Activated T-cell treated with anti-CD3 and anti-CD28 coated beads, Interleukin-2, amount 50 U/mL, for 1 hour (primary cell): ENCODE results near the gene THOC5.
"Not testable (repeated sequence)": the region's sequence is repeated elsewhere in the genome, so short reads cannot be mapped to it uniquely, and the experiment has no call there.

Source experiments
- DNase-seq: peaks from one replicate; pipeline ENCODE4 v3.0.0-alpha.2; 2020

The THOC5 gene

DNA sequence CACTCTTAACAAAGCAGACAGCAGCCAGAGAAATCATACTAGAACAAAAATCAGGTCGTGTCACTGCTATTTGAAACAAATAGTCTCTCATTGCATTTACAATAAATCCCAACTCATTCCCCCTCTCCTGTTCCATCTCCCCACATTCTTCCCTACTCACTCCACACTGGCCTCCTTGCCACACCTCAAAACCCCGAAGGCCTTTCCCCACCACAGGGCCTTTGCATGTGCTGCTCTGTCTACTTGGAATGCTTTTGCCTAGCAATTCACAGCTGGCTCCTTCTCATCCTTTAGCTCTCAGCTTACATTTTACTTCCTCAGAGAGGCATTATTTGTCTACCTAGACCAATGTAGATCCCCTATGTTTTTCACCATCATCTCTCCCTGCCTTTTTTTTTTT lies 6.3 kb upstream of the THOC5 start:
- DNase-seq, result no peak

- no peak for DNase-seq
These were observed 5.5 kb upstream of the THOC5 start for GRCh38 chr22:29559030-29559429.

DNA sequence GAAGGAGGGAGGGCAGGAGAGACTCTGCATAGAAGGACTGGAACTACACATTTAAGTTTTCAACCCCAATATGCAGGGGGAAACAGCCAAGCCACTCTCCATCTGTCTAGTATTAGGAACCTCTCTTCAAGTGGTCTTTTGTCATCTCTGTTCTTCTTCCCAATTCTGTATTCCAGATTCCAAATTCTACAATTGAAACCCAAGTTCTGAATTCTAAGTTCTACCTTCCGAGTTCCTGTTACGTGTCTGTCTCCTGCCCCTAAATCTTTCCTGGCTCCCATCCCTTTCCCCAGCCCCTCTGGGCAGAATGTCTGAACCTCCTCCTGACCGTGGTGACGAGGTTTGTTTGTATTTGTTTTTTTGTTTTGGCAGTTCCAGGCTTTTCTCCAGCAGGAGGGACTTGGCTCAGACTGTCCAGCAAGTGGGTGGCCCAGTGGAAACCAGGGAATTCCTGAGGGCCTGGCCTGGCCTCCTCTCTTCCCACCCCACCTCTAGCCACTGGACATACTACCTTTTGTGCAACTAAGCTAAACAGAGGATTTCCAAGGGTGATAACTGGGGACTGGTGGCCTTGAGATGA lies 1.6 kb upstream of the THOC5 start:
- DNase-seq, result no peak

DNA sequence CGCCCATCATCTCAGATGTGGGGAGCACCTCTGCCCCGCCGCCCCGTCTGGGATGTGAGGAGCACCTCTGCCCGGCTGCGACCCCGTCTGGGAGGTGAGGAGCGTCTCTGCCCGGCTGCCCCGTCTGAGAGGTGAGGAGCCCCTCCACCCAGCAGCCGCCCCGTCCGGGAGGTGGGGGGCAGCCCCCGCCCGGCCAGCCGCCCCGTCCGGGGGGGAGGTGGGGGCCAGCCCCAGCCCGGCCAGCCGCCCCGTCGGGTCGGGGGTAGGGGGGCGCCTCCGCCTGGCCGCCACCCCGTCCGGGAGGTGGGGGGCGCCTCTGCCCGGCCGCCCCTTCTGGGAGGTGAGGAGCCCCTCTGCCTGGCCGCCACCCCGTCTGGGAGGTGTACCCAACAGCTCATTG lies 1.2 kb downstream of the THOC5 start:
- DNase-seq, result not testable (repeated sequence)

DNA sequence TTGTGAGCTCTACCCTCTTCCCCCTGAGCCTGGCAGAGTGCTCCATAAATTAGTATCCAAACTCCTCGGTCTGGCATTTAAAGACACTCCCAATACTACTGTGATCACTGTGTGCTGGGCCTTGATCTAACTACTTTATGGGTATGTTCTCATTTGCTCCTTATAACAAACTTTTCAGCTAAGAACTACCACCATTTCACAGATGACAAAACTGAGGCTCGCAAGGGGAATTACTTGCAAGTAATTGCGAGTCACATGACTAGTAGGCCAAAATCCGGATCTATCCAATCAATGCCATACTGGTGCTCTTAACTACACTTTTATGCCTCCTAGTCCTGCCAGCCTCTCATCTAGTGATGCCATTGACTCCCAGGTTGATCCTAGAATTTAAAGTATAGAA lies 3.6 kb downstream of the THOC5 start:
- no peak for DNase-seq

DNA sequence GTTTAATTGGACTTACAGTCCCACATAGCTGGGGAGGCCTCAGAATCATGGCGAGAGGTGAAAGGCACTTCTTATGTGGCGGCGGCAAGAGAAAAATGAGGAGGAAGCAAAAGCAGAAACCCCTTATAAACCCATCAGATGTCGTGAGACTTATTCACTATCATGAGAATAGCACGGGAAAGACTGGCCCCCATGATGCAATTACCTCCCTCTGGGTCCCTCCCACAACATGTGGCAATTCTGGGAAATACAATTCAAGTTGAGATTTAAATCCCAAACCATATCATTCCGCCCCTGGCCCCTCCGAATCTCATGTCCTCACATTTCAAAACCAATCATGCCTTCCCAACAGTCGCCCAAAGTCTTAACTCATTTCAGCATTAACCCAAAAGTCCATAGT lies 8.5 kb downstream of the THOC5 start:
- not testable (repeated sequence) for DNase-seq

DNA sequence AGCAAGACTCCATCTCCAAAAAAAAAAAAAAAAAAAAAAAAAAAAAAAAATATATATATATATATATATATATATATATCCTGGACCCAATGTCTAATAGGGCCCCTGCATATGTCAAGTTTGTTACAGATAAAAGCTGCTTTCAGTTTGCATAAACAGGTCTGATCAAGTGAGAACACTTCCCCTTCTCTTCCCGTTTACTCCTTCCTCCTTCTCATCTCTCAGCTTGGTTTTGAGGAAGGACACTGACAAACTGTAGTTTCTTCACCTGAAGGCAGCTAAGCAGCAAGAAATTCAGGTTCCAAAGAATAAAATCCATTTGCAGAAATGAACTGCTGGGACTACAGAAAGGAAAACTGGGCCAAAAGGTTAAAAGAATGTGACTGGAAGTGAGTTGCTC lies 11.7 kb downstream of the THOC5 start:
- DNase-seq, result no peak

GRCh38 chr22:29539105-29539504 lies 14.5 kb downstream of the THOC5 start:
- DNase-seq, result no peak

DNA sequence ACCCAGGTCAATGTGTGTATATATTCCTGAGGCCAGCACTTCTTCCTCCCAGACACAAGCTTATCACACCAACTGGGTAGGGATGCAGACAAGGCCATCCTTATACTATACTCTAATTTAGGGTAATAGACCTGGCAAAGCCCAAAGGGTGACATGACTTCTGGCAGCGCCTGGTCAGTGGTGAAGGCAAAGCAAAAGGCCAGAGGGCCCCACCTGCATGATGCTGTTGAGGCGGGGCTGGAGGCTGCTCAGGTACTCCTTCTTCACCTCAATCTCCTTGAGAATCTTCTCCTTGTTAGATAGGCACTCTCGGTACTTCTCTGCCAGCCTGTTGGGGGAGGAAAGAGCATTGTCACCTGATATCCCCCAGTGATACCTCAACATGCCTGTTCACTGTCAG lies 17.1 kb downstream of the THOC5 start:
- DNase-seq, result no peak

DNA sequence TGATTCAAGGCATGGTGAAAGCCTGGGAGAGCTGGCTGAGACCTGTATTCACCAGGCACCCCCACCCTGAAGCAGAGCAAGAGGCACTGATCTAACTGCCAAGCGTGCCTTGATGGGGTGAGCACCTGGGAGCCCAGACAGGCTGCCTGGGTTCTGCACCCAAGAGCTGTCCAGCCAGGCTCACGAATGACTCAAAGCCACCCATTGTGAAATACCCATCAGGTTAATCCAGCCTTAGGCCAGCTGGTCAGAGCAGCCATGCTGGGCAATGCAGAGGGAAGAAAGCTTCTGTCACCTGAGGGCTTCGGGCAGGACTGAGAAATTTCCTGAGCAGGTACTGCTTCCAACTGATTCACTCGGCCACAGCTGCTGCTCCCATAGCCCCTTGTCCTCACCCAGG lies 22.1 kb downstream of the THOC5 start:
- DNase-seq, result no peak

GRCh38 chr22:29530716-29531115 lies 22.8 kb downstream of the THOC5 start:
- DNase-seq, result no peak

DNA sequence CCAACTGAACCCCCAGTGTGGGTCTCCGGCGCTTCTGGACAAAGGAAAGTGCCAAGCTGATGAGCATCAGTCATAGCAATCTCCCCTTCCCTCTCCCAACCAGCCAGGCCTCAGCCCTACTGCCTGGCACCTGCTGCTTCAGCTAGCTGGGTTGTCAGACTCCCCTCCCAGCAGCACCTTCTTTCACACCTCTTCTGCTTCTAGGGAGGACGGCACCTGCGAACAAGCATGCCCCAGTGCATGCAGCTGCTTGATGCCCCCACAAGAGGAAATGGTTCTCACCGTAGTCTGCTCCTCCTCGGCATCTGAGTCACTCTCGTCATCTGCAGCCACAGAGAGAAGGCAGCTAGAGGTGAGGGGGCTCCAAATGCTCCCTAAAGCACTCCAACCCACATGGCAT lies 25.4 kb downstream of the THOC5 start:
- DNase-seq, result no peak

DNA sequence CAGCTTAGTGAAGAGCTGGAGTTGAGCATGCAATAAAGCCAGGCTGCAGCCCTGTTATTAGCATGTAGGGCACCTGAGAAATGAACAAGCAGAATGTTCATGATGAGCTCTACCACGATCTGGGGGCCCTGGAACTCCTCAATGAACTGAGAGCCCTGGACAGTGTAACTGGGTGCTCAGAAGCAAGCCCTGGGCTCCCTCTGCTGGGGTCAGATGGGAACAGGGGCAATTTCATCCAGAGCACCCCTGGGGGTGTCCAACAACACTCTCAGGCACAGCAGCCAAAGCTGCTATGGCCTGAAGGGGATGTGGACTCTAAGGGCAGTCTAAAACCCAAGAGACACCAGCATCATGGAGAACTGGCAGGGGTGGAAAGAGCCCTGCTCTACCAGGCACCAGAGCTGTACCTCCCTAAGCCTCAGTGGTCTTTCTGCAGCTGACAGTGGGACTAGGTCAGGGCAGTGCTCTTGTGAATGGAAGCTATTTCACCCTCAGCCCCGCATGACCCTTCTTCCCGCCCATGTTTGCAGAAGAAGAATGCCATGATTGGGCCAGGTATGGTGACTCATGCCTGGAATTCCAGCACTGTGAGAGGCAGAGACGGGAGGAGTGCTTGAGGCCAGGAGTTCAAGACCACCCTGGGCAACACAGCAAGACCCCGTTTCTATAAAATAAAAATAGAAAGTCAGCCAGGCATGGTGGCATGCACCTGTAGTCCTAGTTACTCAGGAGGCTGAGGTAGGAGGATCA lies 28.9 kb downstream of the THOC5 start:
- DNase-seq, result peak; percentile 27

DNA sequence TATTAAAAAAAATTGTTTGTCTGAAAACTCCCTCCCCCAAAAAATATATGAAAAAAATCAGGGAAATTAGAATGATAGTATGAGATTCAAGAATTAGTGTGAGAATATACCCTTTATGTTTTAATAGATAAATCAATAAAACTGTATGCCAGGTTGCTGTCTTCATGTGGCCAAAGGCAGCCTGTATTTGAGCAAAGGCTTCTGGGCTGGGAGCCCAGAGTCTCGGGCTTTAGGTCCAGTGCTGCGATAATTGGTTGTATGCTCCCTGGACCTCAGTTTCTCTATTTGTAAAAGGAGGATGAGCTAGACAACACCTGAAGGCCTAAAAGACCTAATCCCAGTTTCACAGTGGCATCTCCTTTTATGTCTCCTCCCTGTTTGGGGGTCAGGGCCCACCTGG lies 29.8 kb downstream of the THOC5 start:
- no peak for DNase-seq

- DNase-seq, result no peak
These were observed 32.0 kb downstream of the THOC5 start for GRCh38 chr22:29521526-29521925.

GRCh38 chr22:29520851-29521250 lies 32.7 kb downstream of the THOC5 start:
- no peak for DNase-seq

GRCh38 chr22:29519996-29520395 lies 33.6 kb downstream of the THOC5 start:
- DNase-seq, result no peak

DNA sequence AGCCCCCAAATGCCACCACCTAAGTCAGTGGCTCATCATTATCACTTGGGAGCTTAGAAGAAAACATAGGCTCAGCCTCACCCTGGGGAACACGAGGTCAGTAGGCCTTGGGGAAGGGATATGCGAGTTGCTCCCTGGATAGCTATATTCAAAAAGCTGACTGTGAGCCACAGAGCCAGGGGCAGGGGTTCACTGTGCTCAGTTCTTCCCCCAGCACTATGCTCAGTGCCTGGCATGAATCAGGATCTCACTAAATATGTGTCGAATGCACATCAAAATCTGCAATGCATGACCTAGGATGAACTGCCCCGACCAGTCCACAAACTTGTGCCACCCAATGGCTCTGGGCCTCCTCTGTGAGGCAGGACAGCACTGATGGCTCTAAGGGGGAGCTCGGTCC lies 35.1 kb downstream of the THOC5 start:
- no peak for DNase-seq

- no peak for DNase-seq
These were observed 36.2 kb downstream of the THOC5 start for GRCh38 chr22:29517215-29517908.

DNA sequence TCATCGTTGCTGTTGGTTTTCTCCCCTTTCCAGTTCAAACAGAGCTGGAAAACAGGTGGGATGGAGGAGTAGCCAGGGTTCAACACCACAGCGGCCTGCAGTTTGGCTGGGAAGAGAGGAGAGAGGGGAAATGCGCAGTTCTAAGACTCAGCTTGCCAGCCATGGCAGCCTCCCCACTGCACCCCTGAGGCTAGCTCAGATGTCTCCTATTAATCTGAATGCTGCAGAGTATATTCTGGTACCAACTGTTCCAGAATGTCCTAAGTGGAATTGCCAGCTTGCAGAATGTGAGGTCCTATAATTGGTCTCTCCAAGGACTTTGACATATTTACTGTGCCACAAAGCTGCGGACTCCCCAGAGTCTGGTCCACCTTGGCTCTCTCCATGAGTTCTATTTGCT lies 41.5 kb downstream of the THOC5 start:
- no peak for DNase-seq

DNA sequence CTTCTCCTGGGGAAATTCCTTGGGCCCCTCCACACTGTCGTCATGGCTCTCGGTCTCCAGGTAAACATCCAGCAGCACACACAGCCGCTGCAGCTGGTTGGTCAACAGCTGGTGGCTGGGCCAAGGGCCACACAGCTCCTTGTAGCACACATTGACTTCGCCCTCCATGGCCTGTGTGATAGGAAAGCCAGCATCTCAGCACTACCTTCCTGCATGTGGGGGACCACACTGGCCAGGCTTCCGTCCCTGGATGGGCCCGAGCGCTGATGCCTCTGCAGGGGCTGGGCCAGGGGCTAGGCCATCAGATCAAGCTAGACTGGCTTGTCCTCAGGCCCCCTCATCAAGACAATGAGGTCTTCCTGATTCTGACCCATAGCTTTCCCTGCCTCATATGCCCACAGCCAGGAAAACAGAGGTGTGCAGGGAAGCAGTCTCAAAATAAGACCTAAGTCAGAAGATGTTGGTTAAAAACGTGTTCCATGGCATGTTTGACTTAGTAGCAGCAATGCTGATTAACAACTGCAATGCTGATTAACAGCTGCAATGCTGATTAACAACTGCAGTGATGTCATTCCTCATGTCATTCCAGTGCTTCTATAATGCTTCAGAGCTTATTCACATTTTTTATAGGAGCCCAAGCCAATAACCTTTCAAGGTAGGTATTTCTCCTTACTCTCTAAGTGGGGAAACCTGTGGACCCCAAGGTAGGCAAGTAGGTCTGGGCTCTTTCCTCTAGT lies 42.3 kb downstream of the THOC5 start:
- DNase-seq, result no peak

GRCh38 chr22:29510542-29510941 lies 43.0 kb downstream of the THOC5 start:
- DNase-seq, result no peak

DNA sequence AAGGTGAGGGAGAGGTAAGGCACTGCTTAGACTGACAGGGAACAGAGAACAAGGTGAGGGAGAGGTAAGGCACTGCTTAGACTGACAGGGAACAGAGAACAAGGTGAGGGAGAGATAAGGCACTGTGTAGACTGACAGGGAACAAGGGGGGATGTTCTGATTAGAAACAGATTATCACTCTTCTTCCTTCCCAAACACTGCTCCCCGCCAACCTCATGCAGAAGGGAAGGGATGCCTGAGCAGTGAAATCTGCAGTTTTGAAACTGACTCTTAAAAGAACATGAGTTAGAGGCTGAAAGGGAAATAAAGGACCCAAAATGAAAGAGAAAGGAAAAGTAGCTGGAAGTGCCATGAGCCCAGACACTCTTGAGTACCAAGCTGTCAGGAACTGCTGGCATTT lies 43.7 kb downstream of the THOC5 start:
- no peak for DNase-seq

DNA sequence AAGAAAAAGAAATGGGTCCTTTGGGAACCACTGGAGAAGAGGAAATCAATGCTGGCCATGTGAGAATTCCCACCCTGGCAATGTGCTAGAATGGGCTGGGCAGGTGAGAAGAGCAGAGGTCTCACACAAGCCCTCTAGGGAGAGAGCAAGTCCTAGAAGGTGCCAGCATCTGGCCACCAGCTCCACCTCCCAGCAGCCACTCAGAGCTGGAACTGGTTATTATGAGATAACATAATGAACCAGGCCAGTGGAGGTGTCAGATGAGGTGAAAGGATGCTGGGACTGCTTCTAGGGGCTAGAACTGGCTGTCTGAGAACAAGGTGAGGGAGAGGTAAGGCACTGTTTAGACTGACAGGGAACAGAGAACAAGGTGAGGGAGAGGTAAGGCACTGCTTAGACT lies 44.3 kb downstream of the THOC5 start:
- no peak for DNase-seq
